Measurements from ENCODE around the gene DLX1.

- no peak for TF ChIP-seq EZH2phosphoT487 (IDR thresholded peaks at IDR 0.05; ENCODE audit: insufficient read depth, low read depth)
- TF ChIP-seq EZH2 (IDR thresholded peaks at IDR 0.05; ENCODE audit: insufficient read depth, poor library complexity, severe bottlenecking) = no peak
Observed at GRCh38 chr2:172137943-172138342, 52.6 kb downstream of the DLX1 start.

Measured in GM23248 (cell line).